ENCODE results near the gene TP53I11.

- TF ChIP-seq POLR2A (IDR thresholded peaks at IDR 0.05) (no peak), CTCF (IDR thresholded peaks at IDR 0.05) (no peak)
Observed at GRCh38 chr11:44980533-44981427, 30.1 kb upstream of the TP53I11 start.

Measured in body of pancreas (tissue), 4 donors.